ENCODE measurements around the gene MIA3.

DNA sequence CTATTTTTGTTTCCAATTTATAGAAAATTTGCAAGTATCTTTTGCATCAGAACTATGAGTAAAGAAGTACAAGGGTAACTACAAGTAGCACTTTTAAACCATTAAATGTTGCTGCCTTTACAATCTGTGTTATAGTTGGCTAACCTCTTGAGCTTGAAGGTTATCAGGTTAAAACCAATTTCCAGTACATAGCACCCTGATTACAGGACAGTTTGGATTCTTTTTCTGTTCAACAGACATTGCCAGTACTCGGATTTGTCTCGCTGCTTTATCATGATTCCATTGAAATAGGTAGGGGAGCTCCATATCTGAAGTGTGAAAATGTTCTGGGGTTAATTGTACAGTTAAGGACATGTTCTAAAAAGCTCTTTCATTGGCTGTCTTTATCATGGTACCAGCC, 40.0 kb downstream of the MIA3 start:
- TF ChIP-seq, protein P1, sequence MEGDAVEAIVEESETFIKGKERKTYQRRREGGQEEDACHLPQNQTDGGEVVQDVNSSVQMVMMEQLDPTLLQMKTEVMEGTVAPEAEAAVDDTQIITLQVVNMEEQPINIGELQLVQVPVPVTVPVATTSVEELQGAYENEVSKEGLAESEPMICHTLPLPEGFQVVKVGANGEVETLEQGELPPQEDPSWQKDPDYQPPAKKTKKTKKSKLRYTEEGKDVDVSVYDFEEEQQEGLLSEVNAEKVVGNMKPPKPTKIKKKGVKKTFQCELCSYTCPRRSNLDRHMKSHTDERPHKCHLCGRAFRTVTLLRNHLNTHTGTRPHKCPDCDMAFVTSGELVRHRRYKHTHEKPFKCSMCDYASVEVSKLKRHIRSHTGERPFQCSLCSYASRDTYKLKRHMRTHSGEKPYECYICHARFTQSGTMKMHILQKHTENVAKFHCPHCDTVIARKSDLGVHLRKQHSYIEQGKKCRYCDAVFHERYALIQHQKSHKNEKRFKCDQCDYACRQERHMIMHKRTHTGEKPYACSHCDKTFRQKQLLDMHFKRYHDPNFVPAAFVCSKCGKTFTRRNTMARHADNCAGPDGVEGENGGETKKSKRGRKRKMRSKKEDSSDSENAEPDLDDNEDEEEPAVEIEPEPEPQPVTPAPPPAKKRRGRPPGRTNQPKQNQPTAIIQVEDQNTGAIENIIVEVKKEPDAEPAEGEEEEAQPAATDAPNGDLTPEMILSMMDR (IDR thresholded peaks at IDR 0.05; ENCODE audit: low read length), result no peak
- TF ChIP-seq EZH2 (optimal IDR thresholded peaks at IDR 0.05; ENCODE audit: low read depth, low read length) (no peak), EZH2phosphoT487 (IDR thresholded peaks at IDR 0.05; ENCODE audit: low read length) (no peak)

Measured in MM.1S (cell line).